Right lobe of liver (tissue), 6 donors: ENCODE measurements around the gene PSMA7. TPM values are rescaled to one million over a fixed set of nuclear protein-coding genes. Genes with fewer than 3 reads are reported as not detected.
A peak's percentile ranks its signal among the peaks of the same experiment; 100 is the strongest.

Experiments
- ATAC-seq, 4 donors: fragments of 200-7000 bp; cut with Tn5 transposase; one replicate each; pipeline ENCODE4 v1.9.1; 2020; ENCODE audit warnings: mild to moderate bottlenecking in 4 of 4, moderate library complexity in 4 of 4
- DNase-seq, 3 donors: peaks; one replicate each; pipeline ENCODE4 v3.0.0-alpha.2; 2020
- H3K27ac ChIP-seq, 3 donors: fragments of 200-600 bp; one replicate each; pipeline ENCODE4 v1.8.0; 2022
- H3K27me3 ChIP-seq, 2 donors: fragments of 200-600 bp; one replicate each; pipeline ENCODE4 v1.8.0; 2022
- H3K36me3 ChIP-seq, 4 donors: fragments of 200-600 bp; sonication (generic) in 1 of 4; one replicate each; pipeline versions ENCODE4 v1.5.1 to v1.8.0; 2017 to 2022; ENCODE audit warnings: control low read depth in 1 of 4
- H3K4me1 ChIP-seq, 4 donors: fragments of 200-600 bp; sonication (generic) in 1 of 4; one replicate each; pipeline versions ENCODE4 v1.5.1 to v1.8.0; 2017 to 2022; ENCODE audit warnings: control low read depth in 1 of 4
- H3K4me3 ChIP-seq, 3 donors: fragments of 200-600 bp; one replicate each; pipeline ENCODE4 v1.8.0; 2022
- H3K9me3 ChIP-seq, 4 donors: fragments of 200-600 bp; sonication (generic) in 1 of 4; one replicate each; pipeline versions ENCODE4 v1.5.1 to v1.8.0; 2017 to 2022; ENCODE audit warnings: control low read depth in 1 of 4
- POLR2A ChIP-seq: fragments of 450-650 bp; IDR thresholded peaks from one replicate; pipeline ENCODE4 v1.6.1; 2017; ENCODE audit warnings: antibody characterized with exemption, mild to moderate bottlenecking
- WGBS: methylation state at CpG from one replicate; pipeline ENCODE4 v1.1.6; 2018; ENCODE audit warnings: low coverage, low lambda C conversion rate; ENCODE audit not compliant: insufficient coverage; ENCODE audit errors: missing lambda C conversion rate; 5-methylcytosine and 5-hydroxymethylcytosine counted together
- intact Hi-C, 2 donors: fragments of 100-400 bp; cut with DNase I; formaldehyde crosslinking; loops; one replicate each; pipeline versions ENCODE4 v1.11.2 to v1.14.1; 2022
- total RNA-seq, 6 experiments: library from RNA; depleted of rRNA in 2 of 6; stranded (reverse); fragments of >200 nt in 2 of 6; fragmentation: NEBNext Ultra II Directional in 3 of 6; extraction: Animal tissue kit (Norgen Biotek cat#: 25700) in 3 of 6; gene quantifications; one replicate each; pipeline versions ENCODE4 v1.1.0 to v1.2.4, GENCODE V29; 2016 to 2023
- TF ChIP-seq, protein P1 (sequence below), 4 donors: fragments of 200-600 bp in 3 of 4; fragments of 450-650 bp in 1 of 4; IDR thresholded peaks; one replicate each; pipeline versions ENCODE4 v1.5.1 to v1.8.0; 2016 to 2022; ENCODE audit warnings: antibody characterized with exemption in 4 of 4, mild to moderate bottlenecking in 2 of 4
- donor health status: DM: no; HTN: yes; CAD: no.
- donor health status: DM: no; HTN: no; CAD: no.
- donor health status: DM: no; HTN: no; CAD: no.
- donor health status: DM: no; HTN: yes; CAD: no.
- donor health status: DM: no; HTN: yes; CAD: no.

The PSMA7 gene
- total RNA-seq, 6 experiments from 2014 or later = 108 to 268 (median 116) TPM

DNA sequence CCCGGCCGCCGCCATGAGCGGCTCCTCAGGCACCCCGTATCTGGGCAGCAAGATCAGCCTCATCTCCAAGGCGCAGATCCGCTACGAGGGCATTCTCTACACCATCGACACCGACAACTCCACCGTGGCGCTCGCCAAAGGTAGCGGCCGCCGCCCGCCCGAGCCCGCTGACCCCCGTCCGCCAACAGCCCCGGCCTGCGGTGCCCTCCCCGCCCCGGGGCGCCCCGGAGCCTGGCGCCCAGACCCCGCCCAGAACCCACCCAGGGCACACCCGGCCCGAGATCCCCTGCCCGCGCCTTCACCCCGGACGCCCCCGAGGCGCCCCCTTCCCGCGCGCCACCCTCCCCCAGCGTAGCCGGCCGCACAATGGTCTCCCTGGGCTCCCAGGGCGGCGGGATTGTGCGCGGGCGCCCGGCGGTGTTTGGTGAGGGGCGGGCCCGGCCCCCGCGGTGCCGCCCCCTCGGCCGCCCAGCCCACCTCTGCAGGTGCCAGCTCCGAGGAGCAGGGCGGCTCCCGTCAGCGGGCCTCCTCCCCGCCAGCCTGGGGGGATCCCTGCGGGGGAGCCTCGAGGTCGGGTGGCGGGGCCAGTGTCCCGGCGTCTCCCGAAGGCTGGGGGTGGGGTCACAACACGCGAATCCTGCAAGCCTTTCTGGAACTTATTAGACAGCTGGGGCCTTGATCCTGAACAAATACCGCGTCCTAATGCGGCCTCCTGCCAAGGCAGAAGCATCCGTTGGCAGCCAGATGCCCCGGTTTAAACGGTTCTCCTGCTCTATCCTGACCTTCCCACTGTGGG lies 20.3 kb downstream of the PSMA7 start:
- intact Hi-C loops = no loop called here
- peaks cover 0 to 37% (median 19%) of the 10 kb centered on the region in 4 donors for H3K36me3 ChIP-seq
- 0% methylated on average over 4 of the region's 77 CpGs for WGBS
- peak overlapping the region; percentile 60 to 86 (median 79) for H3K4me3 ChIP-seq
- peak overlapping the region in 2 of 3 donors; percentile 47 to 93 for H3K27ac ChIP-seq
- no peaks in the 10 kb centered on the region for H3K9me3 ChIP-seq
- TF ChIP-seq, protein P1, sequence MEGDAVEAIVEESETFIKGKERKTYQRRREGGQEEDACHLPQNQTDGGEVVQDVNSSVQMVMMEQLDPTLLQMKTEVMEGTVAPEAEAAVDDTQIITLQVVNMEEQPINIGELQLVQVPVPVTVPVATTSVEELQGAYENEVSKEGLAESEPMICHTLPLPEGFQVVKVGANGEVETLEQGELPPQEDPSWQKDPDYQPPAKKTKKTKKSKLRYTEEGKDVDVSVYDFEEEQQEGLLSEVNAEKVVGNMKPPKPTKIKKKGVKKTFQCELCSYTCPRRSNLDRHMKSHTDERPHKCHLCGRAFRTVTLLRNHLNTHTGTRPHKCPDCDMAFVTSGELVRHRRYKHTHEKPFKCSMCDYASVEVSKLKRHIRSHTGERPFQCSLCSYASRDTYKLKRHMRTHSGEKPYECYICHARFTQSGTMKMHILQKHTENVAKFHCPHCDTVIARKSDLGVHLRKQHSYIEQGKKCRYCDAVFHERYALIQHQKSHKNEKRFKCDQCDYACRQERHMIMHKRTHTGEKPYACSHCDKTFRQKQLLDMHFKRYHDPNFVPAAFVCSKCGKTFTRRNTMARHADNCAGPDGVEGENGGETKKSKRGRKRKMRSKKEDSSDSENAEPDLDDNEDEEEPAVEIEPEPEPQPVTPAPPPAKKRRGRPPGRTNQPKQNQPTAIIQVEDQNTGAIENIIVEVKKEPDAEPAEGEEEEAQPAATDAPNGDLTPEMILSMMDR (IDR thresholded peaks at IDR 0.05) = no peak
- no peak for TF ChIP-seq POLR2A
- peaks cover 0 to 11% (median 3%) of the 10 kb centered on the region in 4 donors for H3K4me1 ChIP-seq
- H3K27me3 ChIP-seq = no peaks in the 10 kb centered on the region
- peak; percentile 67 to 85 (median 83) for DNase-seq
- peak; percentile 30 to 50 (median 38) for ATAC-seq

DNA sequence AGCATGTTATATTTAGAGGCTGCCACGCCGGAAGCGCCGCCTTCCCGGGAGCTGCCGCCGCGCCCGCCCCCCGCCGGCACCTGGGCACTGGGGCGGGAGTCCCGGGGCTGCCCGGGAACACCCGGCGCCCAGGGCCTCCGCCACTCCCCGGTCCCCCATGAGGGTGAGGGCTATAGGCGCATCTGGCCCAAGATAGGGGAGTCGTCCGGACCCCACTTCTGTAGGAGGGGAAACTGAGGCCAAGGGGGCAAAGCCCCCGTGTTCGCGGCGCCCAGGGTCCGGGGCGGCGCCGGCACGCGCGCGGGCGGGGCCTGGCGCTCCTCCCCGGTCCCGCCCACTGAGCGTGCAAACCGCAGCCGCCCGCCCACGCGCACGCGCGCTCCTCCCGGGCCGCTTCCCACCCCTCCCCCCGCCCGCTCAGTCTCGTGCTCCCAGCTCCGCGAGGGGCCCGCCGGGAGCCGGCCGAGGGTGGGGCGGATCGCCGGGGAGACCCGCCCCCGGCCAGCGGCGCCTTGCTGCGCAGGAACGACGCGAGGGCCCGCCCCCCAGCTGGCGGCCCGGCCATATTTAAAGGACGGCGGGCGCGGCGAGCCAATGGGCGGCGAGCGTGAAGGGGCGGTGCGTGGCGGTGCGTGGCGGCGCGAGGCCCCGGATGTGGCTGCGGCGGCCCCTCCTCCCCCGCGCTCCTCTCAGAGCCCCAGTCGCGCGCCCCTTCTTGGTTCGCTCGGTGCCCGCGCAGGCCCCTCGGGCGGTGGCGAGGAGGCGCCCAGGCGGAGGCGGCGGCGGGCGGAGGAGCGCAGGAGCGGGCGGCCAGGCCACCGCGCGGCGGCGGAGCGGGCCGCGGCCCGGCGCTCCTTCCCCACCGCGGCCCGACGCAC lies 21.2 kb downstream of the PSMA7 start, which contains the start of gene LSM14B:
LSM14B (plus strand) TSS at position 700 of the 878 bp plus-strand sequence. CDS start 192 bp downstream, outside the sequence.
- Histone ChIP-seq H3K9me3 (no peaks in the 10 kb centered on the region), H3K27me3 (no peaks in the 10 kb centered on the region), H3K36me3 (peaks cover 0 to 29% (median 13%) of the 10 kb centered on the region in 4 donors), H3K4me1 (peaks cover 0 to 11% (median 3%) of the 10 kb centered on the region in 4 donors), H3K4me3 (peak within 1 kb of the TSS; percentile 79 to 86 (median 82)), H3K27ac (peak within 1 kb of the TSS; percentile 83 to 93 (median 91))
- peak; percentile 88 to 93 (median 90) for ATAC-seq
- intact Hi-C loops = no loop called here
- peak; percentile 97 to 98 (median 97) for DNase-seq
- WGBS = 0% methylated on average over 2 of the region's 124 CpGs
- TF ChIP-seq, protein P1 (IDR thresholded peaks at IDR 0.05) = peak in 2 of 4 donors; percentile 9 to 10
- TF ChIP-seq POLR2A = peak; percentile 31

DNA sequence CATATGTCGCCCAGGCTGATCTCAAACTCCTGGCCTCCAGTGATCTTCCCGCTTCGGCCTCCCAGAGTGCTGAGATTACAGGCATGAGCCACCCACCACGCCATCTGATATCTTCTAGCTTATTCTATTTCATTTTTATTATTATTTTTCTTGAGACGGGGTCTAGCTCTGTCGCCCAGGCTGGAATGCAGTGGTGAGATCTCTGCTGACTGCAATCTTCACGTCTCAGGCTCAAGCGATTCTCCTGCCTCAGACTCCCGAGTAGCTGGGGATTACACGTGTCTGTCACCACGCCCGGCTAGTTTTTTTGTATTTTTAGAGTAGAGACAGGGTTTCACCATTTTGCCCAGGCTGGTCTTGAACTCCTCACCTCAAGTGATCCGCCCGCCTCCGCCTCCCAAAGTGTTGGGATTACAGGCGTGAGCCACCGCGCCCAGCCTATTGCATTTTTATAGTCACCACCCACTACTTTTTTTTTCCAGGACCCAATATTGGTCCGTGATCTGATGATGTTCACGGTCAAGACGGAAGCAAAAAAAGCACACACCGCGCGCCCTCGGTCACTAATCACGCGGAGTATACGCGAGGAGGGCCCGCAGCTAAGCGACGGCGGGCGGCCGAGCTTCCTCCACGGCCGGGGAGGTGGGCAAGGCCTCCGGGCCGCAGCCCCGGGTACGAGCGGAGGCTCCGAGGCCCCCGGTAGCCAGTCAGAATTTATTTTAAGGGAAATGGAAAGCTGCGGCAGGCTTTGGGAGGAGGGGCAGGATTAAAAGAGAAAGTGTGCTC lies 22.0 kb downstream of the PSMA7 start:
- 15% methylated on average over 44 of the region's 45 CpGs for whole genome bisulfite sequencing
- Histone ChIP-seq H3K27ac (peak overlapping the region; percentile 83 to 93 (median 91)), H3K9me3 (no peaks in the 10 kb centered on the region), H3K4me3 (peak overlapping the region; percentile 78 to 86 (median 82)), H3K27me3 (no peaks in the 10 kb centered on the region), H3K36me3 (peaks cover 0 to 20% (median 8%) of the 10 kb centered on the region in 4 donors), H3K4me1 (peaks cover 0 to 11% (median 3%) of the 10 kb centered on the region in 4 donors)
- DNase-seq (peak in 1 of 3 donors; percentile 68), ATAC-seq (peak; percentile 1 to 20 (median 10))
- TF ChIP-seq POLR2A = peak; percentile 79
- TF ChIP-seq, protein P1 (IDR thresholded peaks at IDR 0.05) = no peak
- intact Hi-C loops = no loop called here

DNA sequence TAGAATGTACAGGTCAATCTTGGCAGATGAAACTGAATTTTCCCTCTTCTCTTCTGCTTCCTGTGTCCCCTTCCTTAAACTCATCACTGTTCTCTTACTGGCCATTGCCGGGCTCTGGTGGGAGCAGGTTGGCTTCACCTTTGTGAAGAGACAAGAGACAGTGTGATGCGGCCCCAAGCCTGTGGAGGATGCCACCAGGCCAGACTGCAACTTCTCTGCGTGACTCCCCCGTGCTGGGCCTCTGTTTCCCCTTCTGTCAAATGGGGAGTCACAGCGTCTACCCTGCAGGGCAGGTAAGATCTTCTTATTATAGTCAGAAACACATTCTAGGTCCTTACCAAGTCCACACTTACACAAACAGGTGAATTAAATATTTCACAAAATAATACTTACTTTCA lies 22.8 kb downstream of the PSMA7 start:
- H3K27me3 ChIP-seq = no peaks in the 10 kb centered on the region
- H3K36me3 ChIP-seq = peaks cover 0 to 12% (median 4%) of the 10 kb centered on the region in 4 donors
- intact Hi-C loops = no loop called here
- ATAC-seq = no peak
- WGBS = 93% methylated on average over 3 of the region's 5 CpGs
- H3K4me3 ChIP-seq = no peak overlapping the region
- DNase-seq = no peak
- no peaks in the 10 kb centered on the region for H3K9me3 ChIP-seq
- H3K27ac ChIP-seq = no peak overlapping the region
- H3K4me1 ChIP-seq = peaks cover 0 to 11% (median 3%) of the 10 kb centered on the region in 4 donors
- TF ChIP-seq, protein P1 (IDR thresholded peaks at IDR 0.05) = no peak
